Measurements from ENCODE around the gene DYNLT4.
"Not testable (repeated sequence)": the region's sequence is repeated elsewhere in the genome, so short reads cannot be mapped to it uniquely, and the experiment has no call there.

Gene DYNLT4

DNA sequence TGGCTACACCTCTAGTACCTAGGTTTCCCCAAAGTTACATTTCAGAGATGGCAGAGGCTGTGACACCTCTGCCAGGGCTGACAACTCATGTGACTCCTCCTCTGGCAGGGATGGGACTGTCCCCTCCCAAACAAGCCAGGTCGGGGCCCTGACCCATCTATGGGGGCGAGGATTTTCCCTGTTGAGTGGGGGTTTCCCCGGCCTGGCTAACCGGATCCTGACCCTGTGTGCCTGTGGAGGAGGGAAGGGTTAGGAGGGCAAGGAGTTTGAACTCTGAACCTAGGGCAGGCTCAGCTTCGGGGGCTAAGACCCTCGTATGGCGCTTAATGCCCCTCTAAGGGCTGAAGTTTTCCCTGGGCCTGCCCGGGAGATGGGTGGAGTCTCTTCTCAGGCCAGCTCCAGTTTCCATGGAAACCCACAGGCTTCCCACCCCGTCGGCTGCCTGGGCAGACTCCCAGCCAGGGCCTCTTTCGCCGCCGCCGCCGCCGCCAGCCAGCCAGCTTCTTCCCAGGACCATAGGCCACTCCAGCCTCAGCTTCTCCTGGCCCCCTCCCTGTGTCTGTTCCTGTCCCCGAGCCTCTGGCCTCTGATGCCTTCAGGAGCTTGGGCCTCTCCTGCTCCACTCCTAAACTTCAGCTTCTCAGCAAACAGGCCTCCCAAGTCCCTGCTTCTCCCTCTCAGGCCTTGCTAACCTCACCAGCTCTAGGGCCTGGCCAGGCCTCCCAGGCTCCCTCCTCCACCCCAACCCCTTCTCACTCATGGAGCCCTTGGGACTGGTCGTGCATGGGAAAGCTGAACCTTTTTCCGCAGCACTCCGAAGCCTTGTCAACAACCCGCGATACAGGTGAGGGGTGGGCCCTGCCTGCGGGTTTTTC lies 1.1 kb upstream of the DYNLT4 start, which contains the start of gene BTBD19:
Gene BTBD19, plus strand, starts transcription at position 461 of the 875 bp plus-strand sequence. Its CDS starts 298 bp downstream, at position 759.
- DNase-seq: peak; percentile 91

DNA sequence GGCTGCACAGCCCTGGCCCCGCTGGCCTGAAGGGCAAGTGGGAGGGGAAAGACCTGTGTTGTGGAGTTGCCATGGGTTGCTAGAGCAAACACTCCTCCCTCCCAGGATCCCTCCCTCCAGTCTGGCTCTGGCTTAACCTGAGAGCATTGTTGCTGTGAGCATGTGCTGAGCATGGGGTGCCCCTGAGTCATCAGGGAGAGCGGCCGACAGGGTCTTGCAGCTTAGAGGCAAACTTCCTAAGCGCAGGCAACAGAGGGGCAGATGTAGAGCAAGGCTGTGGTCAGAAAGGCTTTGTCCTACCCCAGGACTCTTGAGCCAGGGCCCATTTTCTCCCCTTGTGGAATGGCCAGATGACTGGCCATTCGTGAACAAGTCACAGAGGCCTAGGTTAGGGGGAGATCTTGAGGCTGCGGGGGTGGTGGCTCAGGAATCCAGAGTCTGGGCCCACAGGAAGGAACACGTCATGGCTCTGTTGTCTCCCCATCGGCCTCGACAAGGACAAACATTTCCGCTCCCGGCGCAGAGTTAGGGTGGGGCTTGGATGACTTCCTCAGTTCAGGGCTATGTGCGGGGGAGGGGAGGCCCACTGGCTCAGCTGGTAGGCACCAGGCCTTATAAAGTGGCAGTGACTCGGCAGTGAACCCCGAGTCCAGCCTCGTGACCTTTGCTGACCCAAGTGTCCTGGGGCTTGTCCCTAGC lies 362 bp upstream of the DYNLT4 start:
- peak; percentile 100 for DNase-seq

DNA sequence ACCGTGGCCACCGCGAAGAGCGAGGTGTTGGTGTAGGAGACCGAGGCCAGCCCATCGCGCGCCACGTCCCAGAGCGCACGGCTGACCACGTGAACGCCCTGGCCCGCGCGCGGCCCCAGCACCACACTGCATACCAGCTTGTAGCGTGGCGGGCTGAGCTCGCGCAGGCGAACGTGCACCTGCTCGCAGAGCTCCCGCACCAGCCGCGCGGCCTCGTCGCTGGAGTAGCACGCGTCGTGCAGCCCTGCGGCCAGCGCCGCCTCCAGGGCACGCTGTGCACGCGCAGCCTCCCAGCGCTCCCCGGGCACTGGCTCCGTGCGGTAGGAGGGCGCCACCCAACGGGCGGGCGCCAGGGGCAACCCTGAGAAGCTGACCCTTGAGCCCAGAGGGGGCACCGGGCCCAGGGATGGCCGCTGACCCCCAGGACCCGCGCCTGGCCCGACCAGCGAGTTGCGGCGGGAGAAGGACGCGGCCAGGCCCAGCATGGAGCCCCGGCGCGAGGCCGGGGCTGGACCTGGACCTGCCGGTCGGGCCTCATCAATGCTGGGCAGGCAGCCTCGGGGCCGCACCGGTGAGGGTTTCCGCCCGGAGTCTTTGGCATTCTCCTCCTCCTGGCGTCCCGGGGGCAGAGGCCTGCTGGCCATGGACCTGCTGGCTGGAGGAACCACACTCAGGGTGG lies 987 bp downstream of the DYNLT4 start:
- DNase-seq: no peak

DNA sequence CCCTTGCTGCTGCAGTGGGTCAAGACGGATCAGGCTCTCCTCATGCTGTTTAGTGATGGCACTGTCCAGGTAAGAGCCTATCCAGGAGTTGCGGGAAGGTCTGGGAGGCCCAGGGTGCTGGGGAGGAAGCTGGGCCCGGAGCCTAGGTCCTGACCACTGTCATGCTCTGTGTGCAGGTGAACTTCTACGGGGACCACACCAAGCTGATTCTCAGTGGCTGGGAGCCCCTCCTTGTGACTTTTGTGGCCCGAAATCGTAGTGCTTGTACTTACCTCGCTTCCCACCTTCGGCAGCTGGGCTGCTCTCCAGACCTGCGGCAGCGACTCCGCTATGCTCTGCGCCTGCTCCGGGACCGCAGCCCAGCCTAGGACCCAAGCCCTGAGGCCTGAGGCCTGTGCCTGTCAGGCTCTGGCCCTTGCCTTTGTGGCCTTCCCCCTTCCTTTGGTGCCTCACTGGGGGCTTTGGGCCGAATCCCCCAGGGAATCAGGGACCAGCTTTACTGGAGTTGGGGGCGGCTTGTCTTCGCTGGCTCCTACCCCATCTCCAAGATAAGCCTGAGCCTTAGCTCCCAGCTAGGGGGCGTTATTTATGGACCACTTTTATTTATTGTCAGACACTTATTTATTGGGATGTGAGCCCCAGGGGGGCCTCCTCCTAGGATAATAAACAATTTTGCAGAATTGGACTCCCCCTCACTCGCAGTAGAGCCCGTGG lies 1.7 kb downstream of the DYNLT4 start:
- no peak for DNase-seq

DNA sequence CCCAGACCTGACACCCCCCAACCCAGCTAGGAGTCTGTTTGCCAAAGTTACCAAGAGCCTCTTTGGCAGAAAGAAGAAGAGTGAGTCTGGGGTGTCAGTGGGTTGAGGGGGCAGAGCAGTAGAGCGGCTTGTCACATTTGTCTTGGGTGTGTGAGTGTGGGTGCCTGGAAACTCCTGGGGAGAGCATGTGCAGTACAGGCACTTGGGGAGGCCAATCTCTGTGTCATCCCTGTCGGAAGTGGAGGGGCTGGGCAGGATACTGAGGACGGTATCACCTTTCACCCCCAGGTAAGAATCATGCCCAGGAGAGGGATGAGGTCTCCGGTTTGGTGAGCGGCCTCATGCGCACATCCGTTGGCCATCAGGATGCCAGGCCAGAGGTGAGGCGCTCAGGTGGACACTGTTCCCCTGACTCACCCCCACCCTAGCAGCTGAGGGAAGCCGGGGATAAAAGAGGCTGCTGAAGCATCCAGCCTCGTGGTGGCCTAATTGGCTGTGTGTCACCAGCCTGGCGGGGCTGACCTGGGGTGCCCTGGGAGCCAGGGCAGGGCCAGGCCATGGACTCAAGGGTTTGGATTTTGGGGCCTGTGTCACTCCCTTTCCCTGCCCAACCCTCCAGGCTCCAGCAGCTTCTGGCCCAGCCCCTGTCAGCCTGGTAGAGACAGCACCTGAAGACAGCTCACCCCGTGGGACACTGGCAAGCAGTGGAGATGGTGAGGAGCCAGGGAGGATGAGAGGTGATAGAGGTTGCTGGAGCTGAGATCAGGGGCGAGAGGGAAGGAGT lies 3.6 kb downstream of the DYNLT4 start:
- DNase-seq: no peak

DNA sequence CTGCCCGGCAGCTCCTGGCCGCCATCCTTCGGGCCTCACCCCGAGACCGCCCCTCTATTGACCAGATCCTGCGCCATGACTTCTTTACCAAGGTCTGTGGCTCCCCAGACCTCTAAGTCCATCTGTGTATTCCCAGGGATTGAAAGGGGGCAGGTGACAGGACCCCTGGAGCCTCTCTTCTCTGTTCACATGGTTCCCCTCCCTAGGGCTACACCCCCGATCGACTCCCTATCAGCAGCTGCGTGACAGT lies 4.2 kb downstream of the DYNLT4 start:
- DNase-seq: no peak

DNA sequence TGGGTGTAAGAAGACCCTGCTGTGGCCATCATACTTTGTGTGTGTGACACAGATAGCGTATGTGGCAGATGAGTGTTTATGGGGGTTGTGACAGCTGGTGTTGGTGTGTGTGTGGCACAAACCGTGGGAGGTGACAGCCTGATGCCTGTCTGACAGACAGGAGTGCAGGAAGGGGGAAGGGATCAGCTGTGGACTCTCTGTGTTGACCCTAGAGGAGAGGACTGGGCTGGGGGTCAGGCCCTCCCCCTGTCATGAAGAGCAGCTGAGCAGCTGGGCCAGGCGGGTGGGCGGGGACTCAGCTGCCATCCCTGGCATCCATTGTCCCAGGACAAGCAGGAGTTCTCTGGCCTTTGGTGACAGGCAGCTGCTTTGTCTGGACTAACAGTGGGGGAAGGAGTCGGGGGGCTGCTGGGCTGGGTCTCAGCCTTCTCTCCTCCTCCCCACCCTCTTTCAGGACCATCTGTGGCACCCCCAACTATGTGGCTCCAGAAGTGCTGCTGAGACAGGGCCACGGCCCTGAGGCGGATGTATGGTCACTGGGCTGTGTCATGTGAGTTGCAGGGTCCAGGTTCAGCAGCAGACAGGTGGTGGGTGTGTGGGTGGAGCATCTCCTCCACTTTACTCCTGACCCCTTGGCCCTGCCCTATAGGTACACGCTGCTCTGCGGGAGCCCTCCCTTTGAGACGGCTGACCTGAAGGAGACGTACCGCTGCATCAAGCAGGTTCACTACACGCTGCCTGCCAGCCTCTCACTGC lies 4.7 kb downstream of the DYNLT4 start:
- no peak for DNase-seq

DNA sequence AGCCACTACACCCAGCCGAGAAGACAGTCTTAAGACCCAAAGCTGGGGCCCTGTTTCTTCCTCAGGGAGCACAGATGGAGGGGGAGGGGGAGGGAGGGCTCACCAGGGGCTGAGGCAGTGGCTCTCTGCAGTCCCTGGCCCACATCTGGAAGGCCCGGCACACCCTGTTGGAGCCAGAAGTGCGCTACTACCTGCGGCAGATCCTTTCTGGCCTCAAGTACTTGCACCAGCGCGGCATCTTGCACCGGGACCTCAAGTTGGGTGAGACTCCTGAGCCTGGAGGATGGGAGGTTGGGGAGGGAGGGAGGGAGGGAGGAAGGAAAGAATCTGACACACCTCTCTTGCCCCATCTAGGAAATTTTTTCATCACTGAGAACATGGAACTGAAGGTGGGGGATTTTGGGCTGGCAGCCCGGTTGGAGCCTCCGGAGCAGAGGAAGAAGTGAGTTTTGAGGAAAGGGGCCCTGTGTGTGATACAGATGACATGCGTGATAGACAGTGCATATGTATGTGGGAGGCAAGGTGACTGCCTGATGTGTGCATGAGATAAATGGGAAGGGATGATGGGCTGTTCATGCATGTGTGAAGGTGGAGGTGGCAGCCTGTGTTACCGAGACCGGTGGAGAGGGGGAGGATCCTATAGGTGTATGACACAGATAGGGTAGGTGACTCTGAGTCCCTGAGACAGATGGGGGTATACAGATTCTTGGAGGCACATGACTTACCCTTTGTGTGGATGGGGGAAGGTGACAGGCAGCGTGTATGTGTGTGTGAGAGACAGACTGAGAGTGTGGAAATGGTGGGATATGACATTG lies 5.5 kb downstream of the DYNLT4 start:
- no peak for DNase-seq

DNA sequence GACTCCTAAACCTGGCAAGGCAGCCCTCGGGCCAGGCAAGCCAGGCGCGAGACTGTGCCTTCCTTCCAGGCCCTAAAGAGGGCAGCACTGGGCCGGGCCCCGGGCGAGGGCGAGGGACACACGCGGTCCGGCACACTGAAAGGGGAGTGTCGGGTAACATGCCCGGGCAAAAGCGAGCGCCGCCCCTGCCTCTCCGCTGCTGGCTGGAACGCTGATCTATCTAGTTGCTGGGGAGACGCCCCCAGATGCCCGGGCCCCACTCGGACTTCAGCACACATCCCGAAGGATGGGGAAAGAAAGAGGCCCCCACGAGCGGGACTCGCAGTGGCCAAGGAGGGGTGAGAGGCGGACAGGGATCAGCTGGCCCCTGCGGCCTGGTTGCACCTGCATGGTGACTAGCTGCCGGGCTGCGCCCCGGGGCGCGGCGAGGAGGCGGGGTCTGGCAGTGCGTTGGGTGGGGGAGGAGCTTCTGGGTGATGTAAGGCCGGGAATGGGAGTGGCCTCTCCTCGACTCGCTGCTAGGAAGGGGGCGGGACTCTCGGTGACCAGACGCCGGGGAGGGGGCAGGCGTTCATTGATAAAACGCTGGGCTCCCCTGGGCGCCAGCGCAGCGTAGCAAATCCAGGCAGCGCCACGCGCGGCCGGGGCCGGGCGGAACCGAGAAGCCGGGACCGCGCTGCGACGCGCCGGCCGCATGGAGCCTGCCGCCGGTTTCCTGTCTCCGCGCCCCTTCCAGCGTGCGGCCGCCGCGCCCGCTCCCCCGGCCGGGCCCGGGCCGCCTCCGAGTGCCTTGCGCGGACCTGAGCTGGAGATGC lies 7.2 kb downstream of the DYNLT4 start, which contains the start of gene PLK3:
Gene PLK3, plus strand, starts transcription at position 608 of the 815 bp plus-strand sequence. Its CDS starts 87 bp downstream, at position 695.
- peak; percentile 98 for DNase-seq

DNA sequence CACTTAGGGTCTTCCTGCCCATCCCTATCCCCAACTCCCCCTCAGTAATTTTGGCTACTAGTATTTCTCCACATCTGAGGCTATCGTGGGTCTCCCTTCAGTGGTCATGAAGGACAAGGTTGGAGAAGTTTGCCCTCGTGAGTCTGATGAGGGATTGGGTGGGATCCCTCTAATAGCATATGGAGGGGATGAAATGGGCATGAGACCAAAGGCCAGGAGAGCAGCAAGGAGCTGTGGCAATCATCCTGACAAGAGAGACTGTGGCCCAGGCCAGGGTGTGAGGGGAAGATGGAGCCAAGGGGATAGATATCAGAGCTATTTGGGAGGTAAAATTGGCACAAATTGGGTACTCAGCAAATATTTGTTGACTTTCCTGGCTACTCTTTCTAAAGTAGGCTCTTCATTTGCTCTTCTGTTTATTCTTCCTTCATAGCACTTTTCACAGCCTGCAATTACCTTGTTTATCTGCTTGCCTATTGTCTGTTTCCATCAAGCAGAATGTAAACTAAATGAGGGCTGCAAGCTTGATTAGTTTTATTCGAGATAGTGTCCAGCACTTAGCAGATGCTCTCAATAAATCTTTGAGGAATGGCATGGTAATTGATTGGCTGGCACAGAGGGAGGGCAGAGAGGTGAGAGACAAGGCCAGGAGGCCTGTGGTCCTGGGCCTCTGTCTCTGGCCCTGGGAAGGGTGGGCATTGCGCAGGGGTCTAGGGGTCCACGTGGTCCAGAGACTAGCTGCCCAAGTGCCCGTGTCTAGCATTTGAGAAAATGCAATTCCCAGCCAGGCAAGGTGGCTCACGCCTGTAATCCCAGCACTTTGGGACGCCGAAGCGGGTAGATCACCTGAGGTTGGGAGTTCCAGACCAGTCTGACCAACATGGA lies 8.4 kb downstream of the DYNLT4 start:
- DNase-seq: no peak

DNA sequence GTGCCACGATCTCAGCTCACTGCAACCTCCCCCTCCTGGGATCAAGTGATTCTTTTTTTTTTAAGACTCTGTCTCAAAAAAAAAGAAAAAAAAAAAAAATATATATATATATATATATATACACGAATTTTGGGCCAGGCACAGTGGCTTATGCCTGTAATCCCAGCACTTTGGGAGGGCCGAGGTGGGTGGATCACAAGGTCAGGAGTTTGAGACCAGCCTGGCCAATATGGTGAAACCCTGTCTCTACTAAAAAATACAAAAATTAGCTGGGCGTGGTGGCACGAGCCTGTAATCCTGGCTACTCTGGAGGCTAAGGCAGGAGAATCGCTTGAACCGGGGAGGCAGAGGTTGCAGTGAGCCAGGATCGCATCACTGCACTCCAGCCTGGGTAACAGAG lies 9.3 kb downstream of the DYNLT4 start:
- not testable (repeated sequence) for DNase-seq

DNA sequence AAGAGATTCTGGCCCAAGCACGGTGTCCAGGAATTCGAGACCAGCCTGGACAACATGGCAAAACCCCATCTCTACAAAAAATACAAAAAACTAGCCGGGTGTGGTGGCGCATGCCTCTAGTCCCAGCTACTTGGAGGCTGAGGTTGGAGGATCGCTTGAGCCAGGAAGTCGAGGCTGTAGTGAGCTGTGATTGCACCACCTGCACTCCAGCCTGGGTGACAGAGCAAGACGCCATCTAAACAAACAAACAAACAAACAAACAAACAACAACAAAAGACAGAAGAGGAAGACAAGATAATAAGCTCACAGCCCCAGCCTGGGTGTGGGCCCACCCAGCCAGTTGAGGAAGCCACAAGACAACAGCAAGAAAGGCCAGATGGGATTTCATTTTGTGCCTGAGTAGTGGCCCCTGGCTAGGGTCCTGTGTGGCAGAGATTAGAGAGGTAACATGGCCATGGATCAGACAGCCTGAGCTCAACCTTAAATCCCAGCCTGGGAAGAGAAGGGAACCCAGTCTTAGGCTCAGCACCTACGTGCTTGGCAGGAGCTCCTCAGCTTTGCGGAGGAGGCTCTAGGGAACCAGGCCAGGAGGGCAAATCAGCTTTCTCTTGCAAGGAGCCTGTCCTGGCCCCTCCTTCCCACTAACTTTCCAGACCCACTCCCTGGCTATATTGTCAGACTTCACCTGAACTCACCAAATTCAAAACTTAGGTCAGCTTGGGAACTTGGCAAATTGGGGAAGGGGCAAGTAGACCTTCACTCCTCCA lies 14.2 kb downstream of the DYNLT4 start:
- DNase-seq: no peak

DNA sequence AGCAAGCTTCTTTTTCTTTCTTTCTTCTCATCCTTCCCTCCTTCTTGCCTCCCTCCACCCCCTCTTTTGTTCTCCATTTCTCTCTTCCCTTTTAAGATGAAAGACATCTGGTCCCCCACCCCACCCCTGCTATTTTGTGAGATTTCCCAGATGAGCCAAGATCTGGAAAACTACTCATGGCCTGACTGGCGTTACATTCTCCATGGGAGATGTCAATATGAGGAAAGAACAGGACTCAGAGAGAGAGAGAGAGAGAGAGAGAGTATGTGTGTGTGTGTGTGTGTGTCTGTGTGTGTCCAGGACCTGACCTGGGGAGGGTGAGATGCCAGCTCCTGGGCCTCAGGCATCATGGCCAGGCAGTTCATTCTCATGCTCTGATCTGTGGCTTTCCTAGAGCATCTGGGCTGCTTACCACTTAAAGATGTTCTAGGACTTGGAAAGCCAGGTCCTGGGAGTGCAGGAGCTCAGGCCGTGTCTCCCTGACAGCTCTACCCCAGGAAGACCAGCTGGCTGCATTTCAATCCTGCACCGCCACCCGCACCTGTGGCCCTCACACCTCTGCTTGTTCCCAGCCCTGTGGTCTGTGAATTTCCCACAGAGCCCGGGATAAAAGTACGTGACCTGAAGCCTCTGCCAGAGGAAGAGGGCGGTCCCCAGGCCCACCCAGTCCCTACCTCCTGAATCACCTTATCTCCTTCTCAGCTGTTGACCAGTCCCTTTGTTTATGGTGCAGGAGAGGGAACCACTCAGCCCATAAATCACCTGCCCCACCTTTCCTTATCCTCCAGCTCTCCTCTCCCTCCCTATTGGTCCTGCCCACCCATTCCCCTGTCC lies 16.0 kb downstream of the DYNLT4 start:
- DNase-seq: no peak

DNA sequence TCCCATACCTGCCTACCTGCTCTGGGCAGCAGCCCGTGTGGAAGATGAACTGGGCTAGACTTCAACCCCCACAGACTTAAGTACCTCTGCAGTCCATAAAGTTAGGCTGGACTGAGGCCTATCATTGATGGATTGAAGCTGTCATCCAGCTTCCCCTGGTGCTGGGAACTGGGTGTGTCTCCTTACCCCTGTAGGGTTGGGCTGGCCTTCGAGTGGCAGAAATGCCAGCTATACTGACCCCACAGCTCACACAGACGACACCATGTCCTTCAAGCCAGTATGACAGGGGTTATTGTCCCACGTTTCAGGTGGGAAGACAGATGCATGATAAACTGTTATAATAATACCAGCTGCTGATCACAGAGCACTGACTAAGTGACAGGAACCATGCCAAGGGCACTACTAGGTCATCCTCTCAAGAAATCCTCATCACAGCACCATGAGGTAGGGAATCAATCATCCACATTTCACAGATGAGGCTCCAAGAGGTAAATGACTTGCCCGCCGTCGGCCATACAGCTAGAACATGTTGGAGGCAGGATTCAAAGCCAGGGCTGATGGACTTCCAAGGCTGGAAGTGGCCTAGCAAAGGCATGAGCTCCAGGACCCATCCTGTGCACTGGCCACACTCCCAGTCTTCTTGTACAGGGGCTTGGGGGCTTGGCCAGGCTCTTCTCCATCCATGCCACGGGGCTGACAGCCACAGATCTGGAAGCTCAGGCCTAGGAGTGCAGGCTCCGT lies 18.9 kb downstream of the DYNLT4 start, which contains the start of gene BEST4:
Gene BEST4, minus strand, starts transcription at position 51 of the 741 bp plus-strand sequence. CDS start 465 bp downstream, outside the sequence.
- DNase-seq: no peak

DNA sequence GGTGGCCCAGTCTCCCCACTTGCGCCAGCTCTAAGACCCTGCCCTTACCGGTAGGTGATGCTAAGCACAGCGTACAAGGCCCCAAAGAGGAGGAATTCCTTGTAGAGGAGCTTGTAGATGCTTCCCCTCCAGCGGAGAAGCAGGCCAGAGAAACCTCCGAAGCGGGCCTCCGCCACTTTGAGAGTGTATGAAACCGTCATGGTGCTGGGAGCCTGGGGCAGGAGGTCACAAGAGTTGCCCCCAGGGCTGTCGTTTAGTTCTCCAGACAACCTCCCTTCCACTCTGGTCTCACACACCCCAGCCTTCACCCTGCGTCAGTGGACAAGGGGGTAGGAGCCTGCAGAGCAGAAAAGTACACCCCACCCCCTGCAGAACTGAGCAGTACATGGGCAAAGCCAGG lies 19.6 kb downstream of the DYNLT4 start:
- no peak for DNase-seq

Data from EL (cell line).